Cardiac muscle cell (in vitro differentiated cells and primary cell): ENCODE results near the gene SHLD1. TPM values are rescaled to one million over a fixed set of nuclear protein-coding genes. Genes with fewer than 3 reads are reported as not detected.
A peak's percentile ranks its signal among the peaks of the same experiment; 100 is the strongest.

Experiments
- DNase-seq, 2 donors: peaks; one replicate each; pipeline versions ENCODE4 v3.0.0 to v3.0.0-alpha.2; 2010 to 2017; ENCODE audit warnings: low read depth in 1 of 2, low spot score in 1 of 2
- H3K27ac ChIP-seq: fragments of 200-600 bp; sonication (generic); 2 replicates; pipeline ENCODE4 v1.5.1; 2016
- H3K27me3 ChIP-seq: fragments of 200-600 bp; sonication (generic); 2 replicates; pipeline ENCODE4 v1.6.0; 2016; ENCODE audit warnings: control low read depth
- H3K36me3 ChIP-seq: fragments of 200-600 bp; sonication (generic); 2 replicates; pipeline ENCODE4 v1.5.1; 2016; ENCODE audit warnings: control low read depth
- H3K4me1 ChIP-seq: fragments of 200-600 bp; sonication (generic); 2 replicates; pipeline ENCODE4 v1.8.1; 2017; ENCODE audit warnings: low read depth, mild to moderate bottlenecking, mixed run types
- H3K4me3 ChIP-seq: fragments of 200-600 bp; sonication (generic); 2 replicates; pipeline ENCODE4 v1.5.1; 2016; ENCODE audit warnings: mild to moderate bottlenecking
- H3K9me3 ChIP-seq: fragments of 200-600 bp; sonication (generic); 2 replicates; pipeline ENCODE4 v1.5.1; 2017; ENCODE audit warnings: low read depth, mild to moderate bottlenecking, control low read depth
- CTCF ChIP-seq: IDR thresholded peaks from 2 replicates; pipeline ENCODE4 v1.5.1; 2012; ENCODE audit warnings: low read depth, mild to moderate bottlenecking, low read length
- polyA plus RNA-seq: library from polyadenylated mRNA; unstranded; fragments of >200 nt; fragmentation: Nextera tagmentation; extraction: Ambion mirVana; gene quantifications from 2 replicates; pipeline ENCODE4 v1.2.1, GENCODE V29; 2016
- total RNA-seq: library from RNA; depleted of rRNA; stranded (reverse); fragments of >200 nt; gene quantifications from 2 replicates; pipeline ENCODE4 v1.2.3, GENCODE V29; 2016

The SHLD1 gene
- total and polyA plus RNA-seq, 2 experiments from 2014 or later: 3.4 to 10.9 TPM

- Histone ChIP-seq H3K4me1 (no peaks in the 10 kb centered on the region), H3K27ac (no peak overlapping the region), H3K9me3 (no peaks in the 10 kb centered on the region), H3K27me3 (no peaks in the 10 kb centered on the region), H3K4me3 (no peak overlapping the region), H3K36me3 (no peaks in the 10 kb centered on the region)
- no peak for TF ChIP-seq CTCF
- DNase-seq: no peak
Observed at GRCh38 chr20:5864428-5864827, 114.2 kb downstream of the SHLD1 start.

- peak in 1 of 2 donors; percentile 81 for DNase-seq
- H3K27ac ChIP-seq: no peak overlapping the region
- no peak for TF ChIP-seq CTCF
Observed at GRCh38 chr20:5864873-5865587, 114.8 kb downstream of the SHLD1 start.

GRCh38 chr20:5865604-5866003, 115.4 kb downstream of the SHLD1 start:
- no peaks in the 10 kb centered on the region for H3K27me3 ChIP-seq
- no peak overlapping the region for H3K27ac ChIP-seq
- no peak for TF ChIP-seq CTCF
- DNase-seq: no peak
- H3K36me3 ChIP-seq: no peaks in the 10 kb centered on the region
- no peak overlapping the region for H3K4me3 ChIP-seq
- H3K4me1 ChIP-seq: no peaks in the 10 kb centered on the region
- no peaks in the 10 kb centered on the region for H3K9me3 ChIP-seq

More at GRCh38 chr20:5864873-5865587, 114.8 kb downstream of the SHLD1 start:
- H3K4me3 ChIP-seq: no peak overlapping the region
- H3K9me3 ChIP-seq: no peaks in the 10 kb centered on the region
- H3K4me1 ChIP-seq: no peaks in the 10 kb centered on the region
- no peaks in the 10 kb centered on the region for H3K27me3 ChIP-seq
- H3K36me3 ChIP-seq: no peaks in the 10 kb centered on the region

DNA sequence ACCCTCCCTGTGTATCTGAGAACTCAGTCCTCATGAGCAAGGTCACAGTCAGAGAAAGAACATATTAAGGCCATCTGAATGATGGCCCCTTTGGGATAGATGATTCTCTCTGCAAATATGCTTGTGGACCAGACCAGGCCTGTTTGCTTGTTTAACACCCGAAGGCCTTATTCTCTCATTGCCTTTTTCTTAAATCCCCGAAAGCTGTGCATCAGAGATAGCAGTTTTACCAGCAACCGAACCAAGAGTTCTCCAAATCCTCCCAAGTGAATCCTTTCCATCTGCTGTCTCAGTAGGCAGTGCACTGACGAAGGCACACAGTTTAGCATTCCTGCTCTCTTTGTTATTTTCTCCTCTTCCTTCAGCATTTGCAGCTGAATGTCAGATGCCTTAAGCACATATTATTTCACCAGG, 120.4 kb downstream of the SHLD1 start:
- Histone ChIP-seq H3K4me1 (no peaks in the 10 kb centered on the region), H3K4me3 (no peak overlapping the region), H3K36me3 (no peaks in the 10 kb centered on the region), H3K27me3 (no peaks in the 10 kb centered on the region), H3K27ac (no peak overlapping the region), H3K9me3 (no peaks in the 10 kb centered on the region)
- no peak for TF ChIP-seq CTCF
- DNase-seq: no peak

GRCh38 chr20:5871459-5872410, 121.5 kb downstream of the SHLD1 start:
- Histone ChIP-seq H3K27ac (no peak overlapping the region), H3K36me3 (no peaks in the 10 kb centered on the region), H3K4me3 (no peak overlapping the region), H3K27me3 (no peaks in the 10 kb centered on the region), H3K4me1 (no peaks in the 10 kb centered on the region), H3K9me3 (no peaks in the 10 kb centered on the region)
- TF ChIP-seq CTCF: no peak
- DNase-seq: peak in 1 of 2 donors; percentile 37
